ENCODE data around the gene FILIP1.

The FILIP1 gene

GRCh38 chr6:75381877-75382633 is 111.5 kb downstream of the FILIP1 start:
- DNase-seq (ENCODE audit: low spot score), result no peak

DNA sequence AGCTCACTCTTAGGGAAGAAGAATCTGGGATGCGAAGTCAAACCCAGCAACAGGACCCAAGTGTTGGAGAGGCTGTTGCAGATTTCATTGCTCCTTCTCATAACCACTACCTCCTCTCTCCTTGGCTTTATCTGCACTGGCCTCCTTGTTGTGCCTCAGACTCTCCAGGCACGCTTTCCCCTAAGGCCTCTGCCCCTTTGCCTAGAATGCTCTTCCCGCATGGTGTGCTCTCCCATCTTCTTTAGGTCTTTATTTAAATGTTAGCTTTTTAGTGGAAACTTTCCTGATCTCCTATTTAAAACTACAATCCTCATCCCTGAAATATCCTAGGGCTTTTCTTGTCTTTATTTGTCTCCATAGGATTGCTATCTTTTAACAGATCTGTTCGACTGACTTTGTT is 114.1 kb downstream of the FILIP1 start:
- DNase-seq (ENCODE audit: low spot score), result no peak

GRCh38 chr6:75378101-75378500 is 115.5 kb downstream of the FILIP1 start:
- no peak for DNase-seq (ENCODE audit: low spot score)

- DNase-seq (ENCODE audit: low spot score), result no peak
These were observed 116.2 kb downstream of the FILIP1 start for GRCh38 chr6:75377386-75377785.

DNA sequence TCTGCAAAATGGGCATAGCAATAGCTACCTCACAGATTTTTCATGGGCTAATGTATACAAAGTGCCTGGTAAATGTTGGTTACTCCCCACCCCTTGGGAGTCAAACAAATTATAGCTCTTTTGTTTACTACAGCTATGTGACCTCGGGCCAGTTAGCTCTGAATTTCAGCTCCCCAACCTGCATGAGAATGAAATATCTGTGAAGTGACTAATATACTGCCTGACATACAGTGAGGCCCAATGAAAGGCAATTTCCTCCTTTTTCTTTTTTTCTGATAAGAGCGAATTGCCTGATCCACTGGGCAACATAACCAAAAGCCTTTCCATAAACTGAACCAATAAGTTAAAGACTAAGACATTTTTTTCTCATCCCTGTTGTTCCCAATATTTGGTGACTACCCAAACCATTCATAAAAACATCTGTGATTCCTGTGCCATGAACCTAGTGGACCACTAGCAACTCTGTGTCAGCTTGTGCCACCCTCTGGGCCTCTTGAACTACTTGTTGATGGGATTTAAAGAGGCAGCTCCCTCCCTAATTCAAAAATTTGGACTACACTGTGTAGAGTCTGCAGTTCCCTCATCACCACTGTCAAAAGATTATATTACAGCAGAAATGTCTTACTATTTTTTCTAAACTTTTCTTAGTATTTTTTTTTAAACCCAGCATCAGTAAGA is 117.1 kb downstream of the FILIP1 start:
- no peak for DNase-seq (ENCODE audit: low spot score)

DNA sequence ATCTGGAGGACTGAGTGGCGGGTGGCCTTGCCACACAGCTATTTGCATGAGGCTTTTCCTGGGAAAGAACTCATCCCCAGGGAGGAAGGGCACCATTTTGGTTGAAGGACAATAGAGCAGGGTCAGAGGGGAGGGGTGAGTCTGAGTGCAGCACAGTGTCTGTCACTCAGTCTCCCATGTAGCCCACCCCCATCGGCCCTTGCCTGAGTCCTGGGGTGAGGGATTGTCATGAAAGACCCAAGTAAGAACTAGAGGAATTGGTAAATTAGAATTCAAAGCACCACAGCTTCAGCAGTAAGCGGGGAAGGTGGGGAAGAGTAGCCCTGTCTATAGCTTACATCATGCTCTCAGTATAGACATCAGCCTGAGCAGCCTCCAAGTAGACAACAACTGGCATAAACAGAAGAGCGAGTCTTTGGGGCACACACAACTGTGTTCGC is 118.6 kb downstream of the FILIP1 start:
- DNase-seq (ENCODE audit: low spot score), result no peak

GRCh38 chr6:75372884-75373283 is 120.7 kb downstream of the FILIP1 start:
- no peak for DNase-seq (ENCODE audit: low spot score)

DNA sequence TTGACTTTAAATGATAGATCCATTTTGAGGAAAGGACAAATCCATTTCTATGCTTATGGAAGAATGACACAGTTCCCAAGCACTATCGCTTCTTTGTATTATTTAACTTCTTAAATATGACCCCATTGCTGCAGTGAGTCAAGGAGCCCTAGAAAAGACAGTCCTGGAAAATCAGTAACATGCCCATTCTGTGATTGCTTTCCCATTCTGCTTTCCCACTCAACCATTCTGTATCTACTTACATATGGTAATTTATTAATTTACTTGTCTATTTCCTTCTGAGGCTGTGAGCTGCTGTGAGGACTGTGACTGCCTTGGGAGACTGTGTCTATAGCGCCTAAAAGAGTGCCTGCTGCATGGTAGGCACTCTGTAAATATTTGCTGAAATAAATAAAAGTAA is 123.6 kb downstream of the FILIP1 start:
- DNase-seq (ENCODE audit: low spot score), result no peak

DNA sequence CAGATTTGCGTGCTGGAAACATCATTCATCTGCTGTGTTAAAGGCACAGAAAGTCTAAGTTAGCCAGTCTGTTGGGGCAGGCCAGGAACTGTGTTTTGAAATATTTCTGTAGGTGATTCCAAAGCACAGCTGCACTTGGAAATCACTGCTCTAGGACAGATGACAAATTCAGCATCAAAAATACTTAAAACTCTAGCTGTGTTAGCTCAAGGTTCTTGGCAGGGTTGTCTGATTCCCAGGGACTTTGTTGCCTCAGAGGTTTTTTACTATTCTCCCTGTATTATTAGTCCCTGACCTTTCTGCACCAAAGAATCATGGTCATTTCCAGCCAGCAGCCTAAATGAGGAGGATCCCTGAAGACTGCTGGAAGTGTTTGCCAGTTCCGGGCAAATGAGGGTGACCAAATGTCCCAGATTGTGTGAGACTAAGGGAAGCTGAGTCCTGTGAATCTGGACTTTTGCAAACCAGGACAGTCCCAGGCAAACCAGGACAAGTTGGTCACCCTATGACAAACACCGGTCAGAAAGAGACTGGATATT is 124.7 kb downstream of the FILIP1 start:
- DNase-seq (ENCODE audit: low spot score), result no peak

GRCh38 chr6:75368151-75368779 is 125.3 kb downstream of the FILIP1 start:
- no peak for DNase-seq (ENCODE audit: low spot score)

GRCh38 chr6:75363304-75363703 is 130.3 kb downstream of the FILIP1 start:
- DNase-seq (ENCODE audit: low spot score), result no peak

DNA sequence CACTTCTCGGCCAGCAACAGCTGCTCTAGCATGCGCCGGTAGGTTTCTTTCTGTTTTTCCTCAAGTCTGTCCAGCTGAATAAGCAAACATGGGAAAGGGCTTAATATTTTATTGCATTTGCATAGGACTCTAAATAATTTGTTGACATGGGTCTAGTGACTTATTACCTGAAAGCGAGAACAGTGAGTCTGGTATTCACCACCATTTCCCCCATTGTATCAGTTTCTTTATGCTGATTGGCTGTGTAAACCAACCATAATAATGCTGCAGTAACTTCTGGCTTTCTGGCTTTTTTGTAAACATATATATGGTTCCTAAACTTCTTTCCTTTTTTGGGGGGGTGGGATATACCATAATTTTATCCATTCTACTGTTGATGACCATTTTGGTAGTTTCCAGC is 140.0 kb downstream of the FILIP1 start:
- no peak for DNase-seq (ENCODE audit: low spot score)

- DNase-seq (ENCODE audit: low spot score), result no peak
These were observed 142.0 kb downstream of the FILIP1 start for GRCh38 chr6:75351570-75351969.

DNA sequence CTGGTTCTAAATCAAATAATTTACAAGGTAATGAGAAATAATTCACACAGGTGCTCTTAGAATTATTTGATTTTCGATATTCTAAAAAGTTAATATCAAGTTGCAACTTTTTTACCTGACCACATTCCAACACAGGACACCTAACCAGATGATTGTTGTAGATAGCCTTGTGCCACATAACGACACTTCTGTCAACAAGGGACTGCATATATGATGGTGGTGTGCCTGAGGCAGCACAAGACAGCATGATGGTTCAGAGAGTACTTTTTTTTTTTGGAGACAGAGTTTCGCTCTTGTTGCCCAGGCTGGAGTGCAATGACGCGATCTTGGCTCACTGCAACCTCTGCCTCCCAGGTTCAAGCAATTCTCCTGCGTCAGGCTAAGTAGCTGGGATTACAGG is 142.8 kb downstream of the FILIP1 start:
- no peak for DNase-seq (ENCODE audit: low spot score)

- DNase-seq (ENCODE audit: low spot score), result no peak
These were observed 143.4 kb downstream of the FILIP1 start for GRCh38 chr6:75350156-75350555.

DNA sequence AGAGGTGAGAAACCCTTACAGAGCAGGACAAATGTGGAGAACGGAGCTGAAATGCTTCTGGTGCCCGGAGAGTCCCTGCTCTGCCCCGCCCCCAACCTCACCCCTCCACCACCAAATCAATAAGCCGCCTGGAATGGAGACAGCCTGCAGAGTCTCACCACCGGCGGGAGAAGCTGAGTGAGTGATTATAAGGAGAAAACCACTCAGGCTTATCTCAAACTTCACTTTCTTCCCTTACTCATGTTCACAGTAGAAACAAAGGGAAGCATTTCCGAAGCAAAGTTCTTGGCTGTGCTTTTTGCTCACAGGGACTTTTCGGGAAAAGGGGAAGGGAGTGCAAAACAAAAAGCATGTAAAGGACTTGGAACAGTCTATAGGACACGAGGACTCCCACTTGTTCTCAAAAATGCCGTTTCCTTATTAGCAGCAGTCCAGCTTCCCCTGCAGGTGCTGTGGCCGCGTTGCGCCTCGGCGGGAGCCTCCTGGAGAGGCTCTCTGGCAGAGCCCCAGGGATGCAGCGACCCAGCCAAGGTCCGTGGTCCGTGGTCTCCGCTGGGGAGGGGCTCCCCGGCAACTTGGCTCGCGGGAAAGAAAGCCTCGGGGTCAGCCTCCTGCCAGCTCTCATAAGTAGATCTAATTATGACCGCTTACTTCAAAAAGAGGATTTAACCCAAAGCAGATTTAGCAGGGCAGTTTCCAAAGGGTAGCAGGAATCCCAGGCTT is 144.2 kb downstream of the FILIP1 start:
- DNase-seq (ENCODE audit: low spot score), result no peak

- no peak for DNase-seq (ENCODE audit: low spot score)
These were observed 144.7 kb downstream of the FILIP1 start for GRCh38 chr6:75348882-75349261.

GRCh38 chr6:75347898-75348610 is 145.5 kb downstream of the FILIP1 start:
- DNase-seq (ENCODE audit: low spot score), result no peak

GRCh38 chr6:75345413-75345812 is 148.2 kb downstream of the FILIP1 start:
- DNase-seq (ENCODE audit: low spot score), result no peak

- DNase-seq (ENCODE audit: low spot score), result no peak
These were observed 149.1 kb downstream of the FILIP1 start for GRCh38 chr6:75344455-75344854.

DNA sequence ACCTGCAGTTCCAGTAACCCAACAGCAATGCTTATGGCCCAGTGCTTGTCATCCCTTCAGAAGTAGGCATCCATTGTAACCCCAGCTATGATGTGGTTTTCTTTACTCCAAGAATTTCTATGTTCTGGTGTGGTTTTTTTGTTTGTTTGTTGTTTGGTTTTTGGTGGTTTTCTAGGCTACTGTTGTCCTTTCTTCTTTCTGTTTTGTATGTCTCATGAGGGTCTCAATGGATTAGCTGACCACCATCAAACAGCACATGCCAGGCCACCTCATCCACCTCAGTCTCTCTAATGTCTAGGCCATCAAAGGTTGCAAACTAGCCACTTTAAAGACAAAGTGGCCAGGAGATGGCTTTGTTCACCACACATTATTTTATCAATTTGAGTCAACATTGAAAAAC is 149.6 kb downstream of the FILIP1 start:
- no peak for DNase-seq (ENCODE audit: low spot score)

Measured in hematopoietic multipotent progenitor cell treated with erythropoietin and hydrocortisone succinate and interleukin-3 and kit ligand, for 15 days (in vitro differentiated cells).